GM10248 (cell line): ENCODE measurements around the gene IL24.
A peak's percentile ranks its signal among the peaks of the same experiment; 100 is the strongest.

ENCODE experiments used
- CTCF ChIA-PET: fragments of 300-600 bp; sonication (Branson Sonifier 250); formaldehyde crosslinking; extraction: SDS; loops from one replicate; lab custom pipeline; 2021; ENCODE audit warnings: antibody characterized with exemption; lab: Yijun Ruan, JAX
- POLR2A ChIA-PET: fragments of 350-650 bp; sonication (Branson Sonifier 250); formaldehyde crosslinking; extraction: SDS; loops from one replicate; lab custom pipeline; 2020; ENCODE audit warnings: antibody characterized with exemption; lab: Yijun Ruan, JAX
- DNase-seq: peaks from one replicate; pipeline ENCODE4 v3.0.0; 2012; ENCODE audit errors: extremely low spot score
- TF ChIP-seq, protein P1 (sequence below): IDR thresholded peaks from 2 replicates; pipeline ENCODE4 v1.5.1; 2012; ENCODE audit warnings: mild to moderate bottlenecking, low read depth; ENCODE audit errors: extremely low read depth, missing control alignments, control extremely low read depth

The IL24 gene

GRCh38 chr1:206855859-206856258 lies 41.4 kb upstream of the IL24 start:
- POLR2A ChIA-PET: no interaction called here
- CTCF ChIA-PET: interaction anchor here (1.5 to 4.6 kb wide), 6 partner anchors 9 to 57 kb away, joined by 3 to 18 read pairs (median 6); partner anchors contain the start of gene IL20
- DNase-seq: no peak
- TF ChIP-seq, protein P1, sequence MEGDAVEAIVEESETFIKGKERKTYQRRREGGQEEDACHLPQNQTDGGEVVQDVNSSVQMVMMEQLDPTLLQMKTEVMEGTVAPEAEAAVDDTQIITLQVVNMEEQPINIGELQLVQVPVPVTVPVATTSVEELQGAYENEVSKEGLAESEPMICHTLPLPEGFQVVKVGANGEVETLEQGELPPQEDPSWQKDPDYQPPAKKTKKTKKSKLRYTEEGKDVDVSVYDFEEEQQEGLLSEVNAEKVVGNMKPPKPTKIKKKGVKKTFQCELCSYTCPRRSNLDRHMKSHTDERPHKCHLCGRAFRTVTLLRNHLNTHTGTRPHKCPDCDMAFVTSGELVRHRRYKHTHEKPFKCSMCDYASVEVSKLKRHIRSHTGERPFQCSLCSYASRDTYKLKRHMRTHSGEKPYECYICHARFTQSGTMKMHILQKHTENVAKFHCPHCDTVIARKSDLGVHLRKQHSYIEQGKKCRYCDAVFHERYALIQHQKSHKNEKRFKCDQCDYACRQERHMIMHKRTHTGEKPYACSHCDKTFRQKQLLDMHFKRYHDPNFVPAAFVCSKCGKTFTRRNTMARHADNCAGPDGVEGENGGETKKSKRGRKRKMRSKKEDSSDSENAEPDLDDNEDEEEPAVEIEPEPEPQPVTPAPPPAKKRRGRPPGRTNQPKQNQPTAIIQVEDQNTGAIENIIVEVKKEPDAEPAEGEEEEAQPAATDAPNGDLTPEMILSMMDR: no peak

DNA sequence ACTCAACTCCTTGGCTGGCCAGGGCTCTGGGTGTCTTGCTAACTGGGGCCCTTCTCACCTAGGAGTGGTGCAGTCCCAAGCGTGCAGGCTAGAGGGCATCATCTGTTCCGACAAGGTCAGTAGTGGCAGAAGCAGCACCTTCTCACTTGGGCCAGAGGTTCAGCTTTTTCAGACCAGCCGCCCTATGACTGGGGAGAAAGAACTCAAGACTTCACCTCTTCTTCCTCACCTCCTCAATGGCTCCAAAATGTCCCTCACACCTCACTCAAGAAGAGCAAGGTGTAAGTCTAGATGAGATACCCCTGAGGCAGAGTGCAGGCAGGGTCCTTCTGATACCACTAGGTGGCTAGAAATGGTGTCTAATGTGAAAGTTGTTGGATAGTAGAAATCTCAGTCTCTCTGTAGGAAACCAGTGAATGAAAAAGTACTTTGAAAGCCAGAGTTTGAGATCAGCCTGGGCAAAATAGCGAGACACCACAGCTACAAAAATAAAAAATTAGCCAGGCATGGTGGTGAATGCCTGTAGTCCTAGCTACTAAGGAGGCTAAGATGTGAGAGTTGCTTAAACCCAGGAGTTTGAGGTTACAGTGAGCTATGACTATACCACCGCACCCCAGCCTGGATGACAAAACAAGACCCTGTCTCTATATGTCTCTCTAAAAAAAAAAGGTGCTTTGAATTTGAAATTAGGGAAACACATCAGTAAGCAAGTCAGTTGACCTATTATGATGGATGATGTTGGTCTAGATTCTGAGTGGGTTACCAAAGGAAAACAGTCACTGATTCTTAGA lies 40.4 kb upstream of the IL24 start:
- no peak for DNase-seq
- CTCF ChIA-PET: interaction anchor here (1.3 to 4.6 kb wide), 10 partner anchors 8 to 303 kb away, joined by 3 to 18 read pairs (median 5); partner anchors contain the start of gene IL20
- TF ChIP-seq, protein P1: no peak
- POLR2A ChIA-PET: no interaction called here

DNA sequence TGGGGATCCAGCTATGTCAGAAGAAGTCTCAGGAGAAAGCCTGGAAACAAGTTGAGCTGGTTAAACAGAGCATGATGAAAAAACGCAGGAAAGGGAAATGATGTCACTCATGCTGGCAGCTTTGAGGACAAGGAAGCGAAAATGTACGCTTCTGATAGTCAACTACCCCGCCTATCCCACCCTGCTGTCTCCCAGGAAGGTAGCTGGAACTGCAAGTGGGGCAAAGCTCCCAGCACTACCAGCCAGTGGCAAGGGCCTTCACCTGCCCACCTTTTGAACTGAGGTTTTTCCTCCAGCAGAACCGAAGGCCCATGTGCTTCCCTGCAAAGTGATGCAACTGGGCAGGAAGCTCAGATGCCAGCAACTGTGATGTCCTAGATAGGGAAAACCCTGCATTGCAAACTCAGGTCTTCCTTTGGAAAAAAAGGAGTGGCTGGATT lies 38.1 kb upstream of the IL24 start:
- CTCF ChIA-PET: interaction anchor here (1.0 to 1.4 kb wide), 3 partner anchors 21 to 250 kb away, joined by 3 read pairs; no protein-coding TSS in a partner anchor
- no peak for DNase-seq

GRCh38 chr1:206860165-206860564 lies 37.1 kb upstream of the IL24 start:
- TF ChIP-seq, protein P1: no peak
- ChIA-PET POLR2A (no interaction called here), CTCF (interaction anchor here (1.1 to 1.9 kb wide), 3 partner anchors 19 to 134 kb away, joined by 4 read pairs; no protein-coding TSS in a partner anchor)
- no peak for DNase-seq

More for the DNA sequence above, 38.1 kb upstream of the IL24 start:
- TF ChIP-seq, protein P1: no peak
- POLR2A ChIA-PET: no interaction called here

DNA sequence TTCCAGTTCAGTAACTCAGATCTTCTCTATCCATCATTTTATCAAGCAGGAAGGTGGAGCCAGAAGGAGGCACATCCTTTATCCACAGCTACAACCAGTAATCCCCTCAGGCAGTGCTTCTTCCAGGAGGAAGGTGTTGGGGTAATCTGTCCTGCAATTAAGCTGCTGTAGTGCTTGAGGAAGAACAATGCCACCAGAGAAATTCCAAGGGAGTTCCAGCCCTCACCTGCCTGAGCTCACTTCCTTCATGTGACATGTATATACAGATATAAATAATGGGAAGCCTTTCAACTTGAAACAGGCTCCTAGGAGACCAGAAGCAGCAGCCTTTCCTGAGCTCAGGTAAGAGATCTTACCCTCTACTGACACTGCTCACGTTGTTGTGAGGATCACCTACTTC lies 34.0 kb upstream of the IL24 start:
- TF ChIP-seq, protein P1: no peak
- ChIA-PET POLR2A (no interaction called here), CTCF (interaction anchor here (0.6 to 8.4 kb wide), 6 partner anchors 9 to 241 kb away, joined by 3 to 65 read pairs (median 6); partner anchors contain the start of gene C4BPA)
- no peak for DNase-seq

DNA sequence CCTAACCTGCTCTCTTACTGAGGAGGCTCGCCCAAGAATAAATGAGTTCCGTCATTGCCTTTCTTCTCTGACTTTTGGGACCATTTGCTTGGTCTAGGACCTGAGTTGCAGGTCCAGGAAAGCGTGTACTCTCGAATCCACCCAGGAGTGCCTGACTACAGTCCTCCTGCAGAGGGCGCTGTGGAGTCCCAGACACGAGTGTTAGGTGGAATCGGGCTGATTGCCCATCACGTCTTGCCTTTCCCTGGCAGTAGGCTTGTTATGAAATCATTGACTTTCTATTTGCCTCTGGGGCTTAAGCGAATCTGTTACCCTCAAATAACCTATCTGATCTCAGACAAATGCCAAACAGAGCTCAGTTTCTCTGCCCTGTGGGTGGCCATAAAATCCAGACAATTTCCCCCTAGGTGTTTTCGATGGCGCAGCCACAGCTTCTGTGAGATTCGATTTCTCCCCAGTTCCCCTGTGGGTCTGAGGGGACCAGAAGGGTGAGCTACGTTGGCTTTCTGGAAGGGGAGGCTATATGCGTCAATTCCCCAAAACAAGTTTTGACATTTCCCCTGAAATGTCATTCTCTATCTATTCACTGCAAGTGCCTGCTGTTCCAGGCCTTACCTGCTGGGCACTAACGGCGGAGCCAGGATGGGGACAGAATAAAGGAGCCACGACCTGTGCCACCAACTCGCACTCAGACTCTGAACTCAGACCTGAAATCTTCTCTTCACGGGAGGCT lies 32.1 kb upstream of the IL24 start, which contains the start of gene IL20:
Gene IL20 (plus strand): TSS at position 685 of the 733 bp plus-strand sequence. CDS start 230 bp downstream, outside the sequence.
- peak; percentile 69 for DNase-seq
- CTCF ChIA-PET: interaction anchor here (0.7 to 8.4 kb wide), 35 partner anchors 9 to 418 kb away, joined by 3 to 65 read pairs (median 4); partner anchors contain the start of genes IL24 and PIGR
- TF ChIP-seq, protein P1: peak; percentile 91
- POLR2A ChIA-PET: no interaction called here
